ENCODE results near the gene TIPIN. TPM values are rescaled to one million over a fixed set of nuclear protein-coding genes. Genes with fewer than 3 reads are reported as not detected.

The TIPIN gene
- total RNA-seq, 1 donor from 2014 or later = 14.3 TPM

GRCh38 chr15:66294157-66294931 lies 62.1 kb downstream of the TIPIN start:
- Mint-ChIP-seq H3K4me1 (ENCODE audit: unreplicated experiment) (peaks cover 40% of the 10 kb centered on the region), H3K27me3 (no peaks in the 10 kb centered on the region), H3K36me3 (peaks cover 9% of the 10 kb centered on the region), H3K4me3 (peak overlapping the region; percentile 90), H3K9me3 (no peaks in the 10 kb centered on the region), H3K27ac (peak overlapping the region; percentile 87)
- no peak for TF ChIP-seq CTCF (conservative IDR thresholded peaks at IDR 0.05)
- DNase-seq (ENCODE audit: extremely low spot score, unreplicated experiment) = no peak

- no peaks in the 10 kb centered on the region for H3K9me3 Mint-ChIP-seq
- H3K4me1 Mint-ChIP-seq (ENCODE audit: unreplicated experiment) = peaks cover 37% of the 10 kb centered on the region
- peak within 1 kb of the TSS; percentile 90 for H3K4me3 Mint-ChIP-seq
- DNase-seq (ENCODE audit: extremely low spot score, unreplicated experiment) = peak; percentile 75
- peaks cover 6% of the 10 kb centered on the region for H3K36me3 Mint-ChIP-seq
- TF ChIP-seq CTCF (conservative IDR thresholded peaks at IDR 0.05) = no peak
- peak within 1 kb of the TSS; percentile 87 for H3K27ac Mint-ChIP-seq
- H3K27me3 Mint-ChIP-seq = no peaks in the 10 kb centered on the region
These were observed 62.9 kb downstream of the TIPIN start, which contains the start of gene DIS3L for GRCh38 chr15:66293419-66294156. Gene DIS3L, plus strand, starts transcription at chr15:66293568. Its CDS starts 29 bp downstream, at chr15:66293597.

GRCh38 chr15:66292571-66293418 lies 63.7 kb downstream of the TIPIN start:
- peaks cover 33% of the 10 kb centered on the region for H3K4me1 Mint-ChIP-seq (ENCODE audit: unreplicated experiment)
- peak overlapping the region; percentile 85 for H3K27ac Mint-ChIP-seq
- no peaks in the 10 kb centered on the region for H3K9me3 Mint-ChIP-seq
- TF ChIP-seq CTCF (conservative IDR thresholded peaks at IDR 0.05) = no peak
- H3K36me3 Mint-ChIP-seq = peaks cover 4% of the 10 kb centered on the region
- no peak for DNase-seq (ENCODE audit: extremely low spot score, unreplicated experiment)
- H3K4me3 Mint-ChIP-seq = peak overlapping the region; percentile 87
- H3K27me3 Mint-ChIP-seq = no peaks in the 10 kb centered on the region

- no peaks in the 10 kb centered on the region for H3K9me3 Mint-ChIP-seq
- H3K4me1 Mint-ChIP-seq (ENCODE audit: unreplicated experiment) = peaks cover 33% of the 10 kb centered on the region
These were observed 64.5 kb downstream of the TIPIN start for GRCh38 chr15:66291816-66292570.

More at GRCh38 chr15:66291816-66292570, 64.5 kb downstream of the TIPIN start:
- no peak for DNase-seq (ENCODE audit: extremely low spot score, unreplicated experiment)
- no peaks in the 10 kb centered on the region for H3K27me3 Mint-ChIP-seq
- H3K36me3 Mint-ChIP-seq = peaks cover 4% of the 10 kb centered on the region
- TF ChIP-seq CTCF (conservative IDR thresholded peaks at IDR 0.05) = no peak
- H3K4me3 Mint-ChIP-seq = peak overlapping the region; percentile 87
- H3K27ac Mint-ChIP-seq = peak overlapping the region; percentile 85

All from type B pancreatic cell (in vitro differentiated cells).